Activated naive CD4-positive, alpha-beta T cell (primary cell): ENCODE data around the gene HPGDS.
"Not testable (repeated sequence)": the region's sequence is repeated elsewhere in the genome, so short reads cannot be mapped to it uniquely, and the experiment has no call there.

ENCODE experiments used
- DNase-seq, 4 experiments: peaks; one replicate each; lab custom pipeline; 2025; lab: John Stamatoyannopoulos, UW

The HPGDS gene

DNA sequence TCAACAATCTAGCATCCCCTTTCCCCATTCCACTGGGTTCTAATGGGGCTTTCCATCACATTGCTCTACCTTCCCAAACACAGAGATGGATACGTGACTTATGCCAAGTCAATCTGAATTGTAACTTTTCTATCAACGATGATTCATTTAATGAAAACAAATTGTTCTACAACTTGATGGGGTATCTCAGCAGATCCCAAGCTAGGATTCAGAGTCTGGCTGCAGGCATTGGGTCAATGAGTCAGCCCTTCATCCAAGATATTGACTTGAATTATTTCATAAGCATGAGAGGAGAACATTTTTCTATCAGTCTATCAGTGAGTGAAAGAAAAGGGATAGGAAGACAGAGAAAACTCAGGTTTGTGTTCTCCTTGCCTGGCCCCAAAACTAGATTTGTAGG is 15.0 kb upstream of the HPGDS start:
- no peak for DNase-seq

- DNase-seq, result no peak
These were observed 13.8 kb upstream of the HPGDS start for GRCh38 chr4:94356444-94356843.

- no peak for DNase-seq
These were observed 11.8 kb upstream of the HPGDS start for GRCh38 chr4:94354474-94354896.

GRCh38 chr4:94352996-94353395 is 10.4 kb upstream of the HPGDS start:
- DNase-seq, result no peak

- DNase-seq, result no peak
These were observed 9.5 kb upstream of the HPGDS start for GRCh38 chr4:94352163-94352562.

GRCh38 chr4:94351319-94351718 is 8.7 kb upstream of the HPGDS start:
- no peak for DNase-seq

DNA sequence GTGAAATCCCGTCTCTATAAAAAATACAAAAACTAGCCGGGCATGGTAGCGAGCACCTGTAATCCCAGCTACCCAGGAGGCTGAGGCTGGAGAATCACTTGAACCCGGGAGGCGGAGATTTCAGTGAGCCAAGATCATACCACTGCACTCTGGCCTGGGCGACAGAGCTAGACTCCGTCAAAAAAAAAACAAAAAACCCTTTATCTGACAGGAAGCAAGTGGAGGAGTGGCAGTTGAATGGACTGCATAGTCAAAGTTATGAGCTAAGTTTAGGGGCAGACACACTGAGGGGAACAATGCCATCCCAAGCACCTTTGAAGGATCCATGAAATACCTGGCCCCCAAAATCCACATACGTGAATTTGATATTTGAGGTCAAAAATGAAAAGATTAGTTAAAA is 7.5 kb upstream of the HPGDS start:
- DNase-seq, result no peak

GRCh38 chr4:94349193-94349592 is 6.6 kb upstream of the HPGDS start:
- no peak for DNase-seq

DNA sequence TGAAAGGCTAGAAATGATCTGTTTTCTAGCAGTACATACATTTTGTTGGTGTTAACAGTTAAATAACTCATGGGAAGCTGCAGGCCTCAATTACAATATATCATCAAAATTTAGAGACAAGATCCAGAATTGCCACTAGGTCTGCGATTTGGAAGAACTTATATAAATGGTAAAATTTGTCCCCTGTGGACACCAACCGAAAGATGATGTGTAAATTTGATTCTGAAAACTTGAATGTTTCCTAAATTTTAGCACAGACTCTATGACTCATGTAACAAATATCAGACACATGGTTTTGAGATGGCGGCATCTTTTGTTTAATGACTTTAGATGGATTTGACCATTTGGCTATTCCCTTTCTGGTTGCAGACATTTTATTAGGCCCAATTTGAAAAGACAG is 6.0 kb upstream of the HPGDS start:
- DNase-seq, result no peak

DNA sequence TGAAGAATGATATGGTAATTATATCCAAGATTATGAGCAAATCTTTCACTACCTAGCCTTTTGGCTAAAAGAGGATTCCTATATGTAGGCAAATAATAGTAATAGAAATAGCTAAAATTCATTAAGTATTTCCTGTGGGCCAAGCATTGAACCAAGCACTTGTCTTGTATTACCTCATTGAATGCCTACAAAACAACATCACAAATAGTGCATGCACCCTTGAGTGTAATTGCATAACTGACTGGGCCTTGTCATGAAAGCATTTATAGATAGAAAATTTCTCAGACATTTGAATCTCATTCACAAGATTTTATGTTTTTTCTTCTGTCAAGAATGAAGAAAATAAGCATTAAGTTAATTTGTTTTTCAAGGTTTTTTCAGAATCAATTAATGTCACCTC is 3.9 kb upstream of the HPGDS start:
- DNase-seq, result no peak

DNA sequence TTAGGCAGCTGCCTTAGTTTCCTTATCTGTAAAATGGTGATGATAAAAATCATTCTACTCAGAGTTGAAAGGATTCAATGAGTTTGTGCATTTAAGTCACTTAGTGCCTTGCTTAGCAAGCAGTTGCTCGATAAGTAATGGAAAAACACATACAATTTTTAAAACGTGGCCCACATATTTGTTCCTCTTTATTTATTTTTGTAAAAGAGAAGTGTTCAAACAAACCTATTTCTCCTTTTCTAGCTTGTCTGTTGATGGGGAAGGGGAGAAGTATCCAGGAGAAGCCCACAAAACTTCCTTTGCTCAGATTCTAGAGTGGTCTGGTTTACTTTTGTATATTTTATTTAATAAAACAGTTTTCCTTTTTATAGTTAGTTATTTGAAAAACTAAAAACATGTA is 3.3 kb upstream of the HPGDS start:
- no peak for DNase-seq

DNA sequence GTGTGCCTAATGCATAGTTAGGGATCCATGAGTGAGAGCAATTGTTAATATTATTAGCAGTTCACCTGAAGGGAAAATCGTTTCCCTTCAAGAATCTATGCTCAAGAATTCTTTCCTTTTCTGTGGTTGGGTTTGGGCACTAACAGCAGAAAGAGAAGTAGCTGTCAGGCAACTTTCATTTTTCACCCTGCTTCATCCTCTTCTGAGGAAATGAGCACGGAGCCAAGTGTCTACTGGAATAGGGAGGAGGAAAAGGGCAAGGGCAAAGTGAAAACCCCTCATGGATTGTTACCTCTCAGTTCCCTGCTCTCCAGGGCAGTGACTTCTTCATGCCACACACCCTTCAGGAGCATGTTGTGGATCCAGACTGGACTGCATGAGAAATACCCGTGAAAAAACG is 2.6 kb upstream of the HPGDS start:
- no peak for DNase-seq

DNA sequence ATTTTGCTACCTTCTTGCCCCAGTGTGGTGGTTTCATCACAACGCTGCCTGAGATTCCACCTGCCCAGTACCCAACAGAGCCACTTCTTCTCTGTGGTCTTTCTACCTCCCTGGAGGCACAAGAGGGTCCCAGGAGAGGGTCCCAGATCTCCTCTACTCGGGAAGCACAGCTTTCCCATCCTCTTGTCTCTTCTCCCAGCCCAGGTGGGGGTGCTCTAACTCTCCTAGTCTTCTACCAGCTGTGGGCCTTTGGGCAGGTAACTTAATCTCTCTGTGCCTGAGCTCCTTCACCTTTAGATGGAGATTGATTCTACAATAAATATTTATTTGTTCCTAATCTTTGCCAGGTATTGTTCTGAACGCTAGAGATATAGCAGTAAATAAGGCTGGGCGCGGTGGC is 1.8 kb upstream of the HPGDS start:
- no peak for DNase-seq

- DNase-seq, result no peak
These were observed 910 bp downstream of the HPGDS start for GRCh38 chr4:94341481-94342370.

GRCh38 chr4:94339779-94340178 is 2.9 kb downstream of the HPGDS start:
- DNase-seq, result no peak

- DNase-seq, result no peak
These were observed 3.8 kb downstream of the HPGDS start for GRCh38 chr4:94338681-94339351.

GRCh38 chr4:94336791-94337190 is 5.8 kb downstream of the HPGDS start:
- not testable (repeated sequence) for DNase-seq

GRCh38 chr4:94336303-94336702 is 6.3 kb downstream of the HPGDS start:
- DNase-seq, result no peak

- DNase-seq, result no peak
These were observed 7.7 kb downstream of the HPGDS start for GRCh38 chr4:94334962-94335361.

- DNase-seq, result no peak
These were observed 8.2 kb downstream of the HPGDS start for GRCh38 chr4:94334476-94334875.

DNA sequence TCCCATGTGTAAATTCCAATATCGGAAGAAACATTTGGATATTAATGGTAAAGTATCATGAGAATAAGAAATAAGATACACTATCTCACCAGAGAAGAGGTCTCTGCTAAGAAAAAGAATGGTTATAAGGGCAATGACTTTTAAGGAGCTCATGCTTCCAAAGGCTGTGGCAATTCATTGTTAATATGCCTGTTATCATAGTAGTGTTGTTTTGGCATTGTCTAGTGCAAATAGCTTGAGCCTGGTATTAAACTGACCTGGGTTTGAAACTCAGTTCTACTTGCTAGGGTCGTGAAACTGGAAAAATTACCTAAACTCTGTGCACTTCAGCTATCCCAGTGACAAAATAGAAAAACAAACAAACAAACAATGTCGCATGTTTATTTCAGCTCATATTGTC is 8.8 kb downstream of the HPGDS start:
- no peak for DNase-seq

- no peak for DNase-seq
These were observed 9.5 kb downstream of the HPGDS start for GRCh38 chr4:94332983-94333590.

GRCh38 chr4:94329933-94330332 is 12.7 kb downstream of the HPGDS start:
- DNase-seq, result no peak
